Chondrocyte (in vitro differentiated cells): ENCODE data around the gene ENC1. TPM values are rescaled to one million over a fixed set of nuclear protein-coding genes. Genes with fewer than 3 reads are reported as not detected.
"Not testable (repeated sequence)": the region's sequence is repeated elsewhere in the genome, so short reads cannot be mapped to it uniquely, and the experiment has no call there.

ENCODE experiments used
- DNase-seq: peaks from one replicate; pipeline ENCODE4 v3.0.0; 2021; ENCODE audit warnings: mixed read lengths, low spot score
- H3K27ac Mint-ChIP-seq: one replicate; pipeline ENCODE4 v1.8.0; 2021; ENCODE audit warnings: mild to moderate bottlenecking, moderate library complexity, mixed read lengths; ENCODE audit not compliant: unreplicated experiment
- H3K27me3 Mint-ChIP-seq: 2 replicates; pipeline ENCODE4 v1.8.0; 2021; ENCODE audit warnings: low read depth, mixed read lengths
- H3K36me3 Mint-ChIP-seq: 2 replicates; pipeline ENCODE4 v1.8.0; 2021; ENCODE audit warnings: low read depth, mixed read lengths
- H3K4me1 Mint-ChIP-seq: 2 replicates; pipeline ENCODE4 v1.8.0; 2021; ENCODE audit warnings: low read depth, mild to moderate bottlenecking, mixed read lengths
- H3K4me3 Mint-ChIP-seq: one replicate; pipeline ENCODE4 v1.8.0; 2021; ENCODE audit warnings: mild to moderate bottlenecking, moderate library complexity, mixed read lengths; ENCODE audit not compliant: unreplicated experiment
- H3K9me3 Mint-ChIP-seq: 2 replicates; pipeline ENCODE4 v1.8.0; 2021; ENCODE audit warnings: low read depth, mixed read lengths
- total RNA-seq: library from RNA; stranded (reverse); gene quantifications from 3 replicates; pipeline ENCODE4 v1.2.1, GENCODE V29; 2021
- TF ChIP-seq, protein P1 (sequence below): fragments of 200-600 bp; sonication (generic); IDR thresholded peaks from 2 replicates; pipeline ENCODE4 v1.5.0; 2021; ENCODE audit warnings: antibody characterized with exemption, mild to moderate bottlenecking, moderate library complexity

ENC1 gene
- total RNA-seq, 1 donor from 2014 or later, result 51.1 TPM

GRCh38 chr5:74679966-74680365, 39.4 kb upstream of the ENC1 start:
- no peak overlapping the region for H3K4me3 Mint-ChIP-seq
- no peaks in the 10 kb centered on the region for H3K36me3 Mint-ChIP-seq
- no peak for DNase-seq

GRCh38 chr5:74679300-74679699, 38.8 kb upstream of the ENC1 start:
- not testable (repeated sequence) for H3K9me3 Mint-ChIP-seq, H3K27ac Mint-ChIP-seq, H3K4me3 Mint-ChIP-seq, H3K27me3 Mint-ChIP-seq, DNase-seq, H3K36me3 Mint-ChIP-seq, H3K4me1 Mint-ChIP-seq

More at GRCh38 chr5:74679966-74680365, 39.4 kb upstream of the ENC1 start:
- Mint-ChIP-seq H3K27ac (no peak overlapping the region), H3K27me3 (no peaks in the 10 kb centered on the region), H3K9me3 (no peaks in the 10 kb centered on the region), H3K4me1 (no peaks in the 10 kb centered on the region)
- TF ChIP-seq, protein P1, sequence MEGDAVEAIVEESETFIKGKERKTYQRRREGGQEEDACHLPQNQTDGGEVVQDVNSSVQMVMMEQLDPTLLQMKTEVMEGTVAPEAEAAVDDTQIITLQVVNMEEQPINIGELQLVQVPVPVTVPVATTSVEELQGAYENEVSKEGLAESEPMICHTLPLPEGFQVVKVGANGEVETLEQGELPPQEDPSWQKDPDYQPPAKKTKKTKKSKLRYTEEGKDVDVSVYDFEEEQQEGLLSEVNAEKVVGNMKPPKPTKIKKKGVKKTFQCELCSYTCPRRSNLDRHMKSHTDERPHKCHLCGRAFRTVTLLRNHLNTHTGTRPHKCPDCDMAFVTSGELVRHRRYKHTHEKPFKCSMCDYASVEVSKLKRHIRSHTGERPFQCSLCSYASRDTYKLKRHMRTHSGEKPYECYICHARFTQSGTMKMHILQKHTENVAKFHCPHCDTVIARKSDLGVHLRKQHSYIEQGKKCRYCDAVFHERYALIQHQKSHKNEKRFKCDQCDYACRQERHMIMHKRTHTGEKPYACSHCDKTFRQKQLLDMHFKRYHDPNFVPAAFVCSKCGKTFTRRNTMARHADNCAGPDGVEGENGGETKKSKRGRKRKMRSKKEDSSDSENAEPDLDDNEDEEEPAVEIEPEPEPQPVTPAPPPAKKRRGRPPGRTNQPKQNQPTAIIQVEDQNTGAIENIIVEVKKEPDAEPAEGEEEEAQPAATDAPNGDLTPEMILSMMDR, result no peak

- not testable (repeated sequence) for H3K4me1 Mint-ChIP-seq, H3K9me3 Mint-ChIP-seq, H3K27me3 Mint-ChIP-seq, DNase-seq, H3K4me3 Mint-ChIP-seq, H3K36me3 Mint-ChIP-seq, H3K27ac Mint-ChIP-seq
Observed at GRCh38 chr5:74678123-74678522, 37.6 kb upstream of the ENC1 start.

GRCh38 chr5:74676466-74676865, 35.9 kb upstream of the ENC1 start:
- H3K9me3 Mint-ChIP-seq, H3K27ac Mint-ChIP-seq, DNase-seq, H3K4me3 Mint-ChIP-seq, H3K36me3 Mint-ChIP-seq, H3K27me3 Mint-ChIP-seq: not testable (repeated sequence)
- H3K4me1 Mint-ChIP-seq, result peaks cover 16% of the 10 kb centered on the region

DNA sequence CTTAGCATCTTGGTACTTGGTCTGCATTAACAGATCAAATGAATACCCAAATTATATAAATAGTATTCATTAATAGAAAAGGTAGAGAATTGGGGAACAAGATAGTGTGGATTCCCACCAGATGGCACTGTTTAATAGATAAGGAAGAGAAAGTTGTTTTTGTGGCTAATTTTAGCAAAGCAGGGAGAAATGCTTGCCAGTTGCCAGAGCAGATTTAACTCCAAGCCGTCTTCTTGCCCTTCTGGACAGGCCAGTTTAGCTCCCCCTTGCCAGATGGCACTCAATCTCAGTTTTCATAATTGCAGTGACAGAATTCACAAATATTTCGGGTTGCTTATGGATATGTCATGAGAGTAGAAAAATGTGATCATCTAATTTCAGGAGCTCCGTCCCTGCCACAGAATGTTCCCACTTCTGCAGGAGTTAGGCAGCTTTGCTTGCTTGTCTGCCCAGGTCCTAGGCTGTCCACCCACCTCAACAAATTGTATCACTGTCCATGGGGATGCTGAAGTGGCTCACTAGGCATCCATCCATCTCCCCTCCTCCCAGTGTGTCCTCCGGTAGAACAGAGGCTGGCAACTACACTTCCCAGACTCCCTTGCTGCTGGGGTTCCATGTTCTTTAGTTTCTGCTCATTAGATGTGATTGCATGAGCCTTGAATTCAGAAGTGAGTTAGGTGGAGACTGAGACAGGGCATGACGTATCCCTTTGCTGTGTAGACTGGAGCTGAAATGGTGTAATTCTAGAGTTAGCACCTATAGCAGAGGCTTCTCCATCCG, 32.7 kb upstream of the ENC1 start:
- Mint-ChIP-seq H3K4me1 (peaks cover 16% of the 10 kb centered on the region), H3K36me3 (no peaks in the 10 kb centered on the region), H3K4me3 (no peak overlapping the region), H3K27me3 (peaks cover 5% of the 10 kb centered on the region), H3K9me3 (no peaks in the 10 kb centered on the region), H3K27ac (peak overlapping the region; percentile 66)
- TF ChIP-seq, protein P1, result peak; percentile 89
- no peak for DNase-seq

- peaks cover 5% of the 10 kb centered on the region for H3K27me3 Mint-ChIP-seq
Observed at GRCh38 chr5:74672215-74672877, 31.8 kb upstream of the ENC1 start.

More at GRCh38 chr5:74672215-74672877, 31.8 kb upstream of the ENC1 start:
- DNase-seq, result no peak
- H3K36me3 Mint-ChIP-seq, result no peaks in the 10 kb centered on the region
- no peaks in the 10 kb centered on the region for H3K9me3 Mint-ChIP-seq
- peak overlapping the region; percentile 39 for H3K27ac Mint-ChIP-seq
- TF ChIP-seq, protein P1, result no peak
- H3K4me3 Mint-ChIP-seq, result no peak overlapping the region
- H3K4me1 Mint-ChIP-seq, result peaks cover 20% of the 10 kb centered on the region
